ENCODE measurements around the gene SETDB2. TPM values are rescaled to one million over a fixed set of nuclear protein-coding genes. Genes with fewer than 3 reads are reported as not detected.

The SETDB2 gene
- total and polyA plus RNA-seq, 10 of the 15 experiments (the other 5 are each of a cell fraction or from before 2014, with no cell fraction given) = 1.2 to 10.0 (median 7.4) TPM

DNA sequence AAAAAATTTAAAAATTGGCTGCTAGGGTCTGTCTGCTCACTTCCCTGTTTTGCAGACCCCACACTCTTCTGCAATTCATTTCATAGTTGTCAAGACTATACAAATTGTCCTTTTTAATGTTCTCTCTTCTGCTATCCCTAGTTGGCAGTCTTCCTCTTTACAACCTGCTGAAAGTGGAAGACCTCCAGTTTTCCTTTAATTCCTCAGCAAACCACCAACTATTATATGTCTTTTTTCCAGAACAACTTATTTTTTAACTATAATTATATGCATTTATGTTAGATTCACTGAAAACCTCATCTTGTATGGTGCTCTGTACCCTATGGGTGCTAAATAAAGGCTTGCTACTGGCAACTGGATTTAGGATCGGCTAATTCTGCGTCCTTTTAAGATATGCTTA lies 50.6 kb downstream of the SETDB2 start (continued):
- TF ChIP-seq, protein P1, sequence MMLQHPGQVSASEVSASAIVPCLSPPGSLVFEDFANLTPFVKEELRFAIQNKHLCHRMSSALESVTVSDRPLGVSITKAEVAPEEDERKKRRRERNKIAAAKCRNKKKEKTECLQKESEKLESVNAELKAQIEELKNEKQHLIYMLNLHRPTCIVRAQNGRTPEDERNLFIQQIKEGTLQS (IDR thresholded peaks at IDR 0.05; ENCODE audit: borderline replicate concordance, extremely low read depth, low read depth, low read length) = no peak
- TF ChIP-seq, protein P2, sequence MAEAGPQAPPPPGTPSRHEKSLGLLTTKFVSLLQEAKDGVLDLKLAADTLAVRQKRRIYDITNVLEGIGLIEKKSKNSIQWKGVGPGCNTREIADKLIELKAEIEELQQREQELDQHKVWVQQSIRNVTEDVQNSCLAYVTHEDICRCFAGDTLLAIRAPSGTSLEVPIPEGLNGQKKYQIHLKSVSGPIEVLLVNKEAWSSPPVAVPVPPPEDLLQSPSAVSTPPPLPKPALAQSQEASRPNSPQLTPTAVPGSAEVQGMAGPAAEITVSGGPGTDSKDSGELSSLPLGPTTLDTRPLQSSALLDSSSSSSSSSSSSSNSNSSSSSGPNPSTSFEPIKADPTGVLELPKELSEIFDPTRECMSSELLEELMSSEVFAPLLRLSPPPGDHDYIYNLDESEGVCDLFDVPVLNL (IDR thresholded peaks at IDR 0.05; ENCODE audit: low read depth, low read length) = no peak
- TF ChIP-seq CREM (IDR thresholded peaks at IDR 0.05; ENCODE audit: low read depth) (no peak), SPI1 (IDR thresholded peaks at IDR 0.05; ENCODE audit: borderline replicate concordance, insufficient read depth, low read depth, low read length) (no peak), HDGF (IDR thresholded peaks at IDR 0.05) (no peak), PAX8 (IDR thresholded peaks at IDR 0.05) (0 out of 2 replicates have a peak, but pooled peaks have one; percentile 29)

DNA sequence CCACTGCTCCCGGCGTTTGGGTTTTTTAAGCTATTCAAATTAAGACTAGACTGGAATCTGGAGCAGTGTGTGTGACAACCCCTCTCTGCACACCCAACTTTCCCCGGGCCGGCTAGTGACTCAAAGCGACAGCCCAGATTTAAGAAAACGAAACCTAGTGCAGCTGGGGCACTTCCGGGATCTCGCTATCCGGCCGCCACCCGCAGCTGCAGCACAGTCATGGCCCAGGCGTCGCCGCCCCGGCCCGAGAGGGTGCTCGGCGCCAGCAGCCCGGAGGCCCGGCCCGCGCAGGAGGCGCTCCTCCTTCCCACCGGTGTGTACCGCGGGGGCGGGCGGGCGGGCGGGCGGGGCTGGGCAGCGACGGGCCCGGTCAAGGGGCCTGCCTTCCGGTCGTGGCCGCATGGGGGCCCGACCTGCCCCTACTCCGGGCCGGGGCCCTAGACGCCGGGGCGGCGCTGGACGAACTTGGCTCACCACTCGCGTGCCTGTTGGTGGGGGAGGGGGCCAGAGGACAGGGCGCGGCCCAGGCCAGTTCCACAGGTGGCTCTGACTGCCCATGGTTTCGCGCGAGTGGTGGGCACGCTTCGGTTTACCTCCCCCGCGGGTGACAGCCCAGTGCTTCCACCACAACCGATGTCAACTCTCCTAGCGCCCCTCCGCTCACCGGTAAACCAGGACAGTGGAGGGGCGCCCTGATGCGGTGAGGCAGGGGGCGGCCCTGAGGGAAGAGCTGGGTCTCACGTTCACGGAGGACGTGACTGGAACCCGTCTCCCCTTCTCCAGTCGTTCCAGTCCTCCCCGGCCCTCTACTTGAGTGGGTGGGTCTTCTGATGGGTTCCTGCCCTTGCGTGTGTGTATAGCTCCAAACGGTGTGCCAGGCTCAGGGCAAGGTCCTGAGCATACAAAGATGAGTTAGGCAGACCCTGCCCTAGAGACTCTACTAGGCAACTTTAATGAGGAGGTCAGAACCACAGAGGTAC lies 52.0 kb downstream of the SETDB2 start, which contains the start of gene PHF11:
Gene PHF11 (plus strand): TSS at position 171 of the 980 bp plus-strand sequence. CDS start 49 bp downstream, at position 220.
- DNase-seq (ENCODE audit: low read depth, low spot score) (peak; percentile 65), FAIRE-seq (no peak), ATAC-seq (peak; percentile 86)
- peak within 1 kb of the TSS; percentile 91 for H3K4me2 ChIP-seq (ENCODE audit: control insufficient read depth, insufficient read depth)
- RAD21 ChIA-PET (ENCODE audit: unreplicated experiment) = interaction anchor here (0.7 to 3.9 kb wide), 6 partner anchors 36 to 760 kb away, joined by 3 to 22 read pairs (median 3); partner anchors contain the start of genes CAB39L and SETDB2
- H3K27me3 ChIP-seq (replicated peaks in 1 of 2; ENCODE audit: control insufficient read depth in 2 of 2, insufficient read depth in 2 of 2, low read length in 1 of 2) = no peaks in the 10 kb centered on the region
- H3K79me2 ChIP-seq (ENCODE audit: control insufficient read depth, insufficient read depth, low read length) = peaks cover 10% of the 10 kb centered on the region
- no peaks in the 10 kb centered on the region for H4K20me1 ChIP-seq (ENCODE audit: control insufficient read depth, insufficient read depth)
- no TSS peak for BruUV-seq (replicated peaks)
- H3K9me3 ChIP-seq (replicated peaks; ENCODE audit: control insufficient read depth, insufficient read depth, low read length) = no peaks in the 10 kb centered on the region
- SMC1A ChIA-PET (ENCODE audit: uncharacterized antibody, unreplicated experiment) = interaction anchor here (0.8 to 1.8 kb wide), 4 partner anchors 11 to 90 kb away, joined by 3 to 13 read pairs (median 6); partner anchors contain the start of genes CAB39L and SETDB2
- peak within 1 kb of the TSS; percentile 94 for H3K27ac ChIP-seq (ENCODE audit: control insufficient read depth, insufficient read depth)
- H2AFZ ChIP-seq (ENCODE audit: control insufficient read depth, low read depth, low read length) = peak within 1 kb of the TSS; percentile 68
- intact Hi-C loops (cut with micrococcal nuclease; ENCODE audit: unreplicated experiment) = loop anchor here (2.0 to 10.0 kb wide), 3 partner anchors 51 to 191 kb away; partner anchors contain the start of genes CAB39L and SETDB2
- CTCF ChIA-PET = interaction anchor here (0.6 to 2.0 kb wide), 4 partner anchors 10 to 92 kb away, joined by 3 to 13 read pairs (median 6); partner anchors contain the start of genes CAB39L and SETDB2
- POLR2A ChIA-PET = interaction anchor here (0.6 to 5.8 kb wide), 9 partner anchors 9 to 586 kb away, joined by 3 to 48 read pairs (median 3); partner anchors contain the start of genes CAB39L, EBPL and SETDB2
- H3K36me3 ChIP-seq (ENCODE audit: control insufficient read depth in 2 of 2, insufficient read depth in 2 of 2, low read length in 1 of 2) = peaks cover 0 to 9% of the 10 kb centered on the region in 2 experiments; a peak in 2 of 4 replicates
- H3K9ac ChIP-seq (ENCODE audit: control insufficient read depth, insufficient read depth, low read length) = peak within 1 kb of the TSS; percentile 95
- in situ Hi-C loops (cut with MboI) = no loop called here
- 1% methylated on average over 58 of the region's 71 CpGs for WGBS (ENCODE audit: insufficient coverage, insufficient replicate concordance, low lambda C conversion rate, missing lambda C conversion rate)
- peaks cover 6% of the 10 kb centered on the region for H3K4me1 ChIP-seq (ENCODE audit: control insufficient read depth, insufficient read depth, low read length)
- H3K4me3 ChIP-seq = peak within 1 kb of the TSS; percentile 78
- TF ChIP-seq JUNB (IDR thresholded peaks at IDR 0.05) = peak; percentile 73
- peak; percentile 50; the same call in 1 of the 2 replicates for TF ChIP-seq RUNX3 (IDR thresholded peaks at IDR 0.05; ENCODE audit: low read length)
- TF ChIP-seq BCL11A (IDR thresholded peaks at IDR 0.05; ENCODE audit: low read depth, low read length) = peak; percentile 55; the same call in 1 of the 2 replicates
- peak; percentile 88 for TF ChIP-seq TAF1 (IDR thresholded peaks at IDR 0.05; ENCODE audit: borderline replicate concordance, low read depth, low read length)
- peak; percentile 91 for TF ChIP-seq TCF3 (IDR thresholded peaks at IDR 0.05; ENCODE audit: borderline replicate concordance, insufficient read depth, low read depth, low read length)
- TF ChIP-seq, protein P3, sequence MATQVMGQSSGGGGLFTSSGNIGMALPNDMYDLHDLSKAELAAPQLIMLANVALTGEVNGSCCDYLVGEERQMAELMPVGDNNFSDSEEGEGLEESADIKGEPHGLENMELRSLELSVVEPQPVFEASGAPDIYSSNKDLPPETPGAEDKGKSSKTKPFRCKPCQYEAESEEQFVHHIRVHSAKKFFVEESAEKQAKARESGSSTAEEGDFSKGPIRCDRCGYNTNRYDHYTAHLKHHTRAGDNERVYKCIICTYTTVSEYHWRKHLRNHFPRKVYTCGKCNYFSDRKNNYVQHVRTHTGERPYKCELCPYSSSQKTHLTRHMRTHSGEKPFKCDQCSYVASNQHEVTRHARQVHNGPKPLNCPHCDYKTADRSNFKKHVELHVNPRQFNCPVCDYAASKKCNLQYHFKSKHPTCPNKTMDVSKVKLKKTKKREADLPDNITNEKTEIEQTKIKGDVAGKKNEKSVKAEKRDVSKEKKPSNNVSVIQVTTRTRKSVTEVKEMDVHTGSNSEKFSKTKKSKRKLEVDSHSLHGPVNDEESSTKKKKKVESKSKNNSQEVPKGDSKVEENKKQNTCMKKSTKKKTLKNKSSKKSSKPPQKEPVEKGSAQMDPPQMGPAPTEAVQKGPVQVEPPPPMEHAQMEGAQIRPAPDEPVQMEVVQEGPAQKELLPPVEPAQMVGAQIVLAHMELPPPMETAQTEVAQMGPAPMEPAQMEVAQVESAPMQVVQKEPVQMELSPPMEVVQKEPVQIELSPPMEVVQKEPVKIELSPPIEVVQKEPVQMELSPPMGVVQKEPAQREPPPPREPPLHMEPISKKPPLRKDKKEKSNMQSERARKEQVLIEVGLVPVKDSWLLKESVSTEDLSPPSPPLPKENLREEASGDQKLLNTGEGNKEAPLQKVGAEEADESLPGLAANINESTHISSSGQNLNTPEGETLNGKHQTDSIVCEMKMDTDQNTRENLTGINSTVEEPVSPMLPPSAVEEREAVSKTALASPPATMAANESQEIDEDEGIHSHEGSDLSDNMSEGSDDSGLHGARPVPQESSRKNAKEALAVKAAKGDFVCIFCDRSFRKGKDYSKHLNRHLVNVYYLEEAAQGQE (IDR thresholded peaks at IDR 0.05; ENCODE audit: low read depth, low read length) = no peak
- no peak for TF ChIP-seq ATF7 (IDR thresholded peaks at IDR 0.05; ENCODE audit: low read depth)
- no peak for TF ChIP-seq SREBF2 (IDR thresholded peaks at IDR 0.05; ENCODE audit: low read length)
- no peak for TF ChIP-seq RAD51 (IDR thresholded peaks at IDR 0.05)
- TF ChIP-seq CHD1 (IDR thresholded peaks at IDR 0.05; ENCODE audit: low read depth, low read length) = no peak
- no peak for TF ChIP-seq NFYA (IDR thresholded peaks at IDR 0.05; ENCODE audit: borderline replicate concordance, low read depth, low read length)

All from GM12878 (cell line).